Esophagus muscularis mucosa (tissue), 4 donors: ENCODE data around the gene WDR70. TPM values are rescaled to one million over a fixed set of nuclear protein-coding genes. Genes with fewer than 3 reads are reported as not detected.

Experiments
- DNase-seq: peaks from one replicate; pipeline ENCODE4 v3.0.0-alpha.2; 2017; ENCODE audit errors: extremely low spot score
- H3K27ac ChIP-seq, 4 donors: fragments of 200-600 bp; sonication (generic); replicated peaks in 1 of 4; 1 replicate in 3 of 4; 2 replicates in 1 of 4; pipeline ENCODE4 v1.5.1; 2016 to 2019; ENCODE audit warnings: mild to moderate bottlenecking in 1 of 4
- H3K27me3 ChIP-seq, 4 donors: fragments of 200-600 bp; sonication (generic); one replicate each; pipeline versions ENCODE4 v1.5.1 to v1.6.0; 2016 to 2019
- H3K36me3 ChIP-seq, 4 donors: fragments of 200-600 bp; sonication (generic); one replicate each; pipeline ENCODE4 v1.5.1; 2016 to 2019
- H3K4me1 ChIP-seq, 4 donors: fragments of 200-600 bp; sonication (generic); one replicate each; pipeline ENCODE4 v1.5.1; 2016 to 2019
- H3K4me3 ChIP-seq, 4 donors: fragments of 200-600 bp; sonication (generic); 1 replicate in 2 of 4; 2 replicates in 2 of 4; pipeline ENCODE4 v1.5.1; 2016 to 2019; ENCODE audit warnings: mild to moderate bottlenecking in 4 of 4, moderate library complexity in 1 of 4
- H3K9me3 ChIP-seq, 4 donors: fragments of 200-600 bp; sonication (generic); 1 replicate in 3 of 4; 2 replicates in 1 of 4; pipeline ENCODE4 v1.5.1; 2016 to 2019
- EP300 ChIP-seq: sonication (generic); formaldehyde crosslinking; IDR thresholded peaks from one replicate; pipeline ENCODE4 v1.6.1; 2017; ENCODE audit warnings: antibody characterized with exemption
- POLR2A ChIP-seq: fragments of 450-650 bp; IDR thresholded peaks from one replicate; pipeline ENCODE4 v1.6.1; 2017; ENCODE audit warnings: antibody characterized with exemption, moderate library complexity, mild to moderate bottlenecking, low read depth
- POLR2AphosphoS5 ChIP-seq, 2 donors: sonication (generic); formaldehyde crosslinking; IDR thresholded peaks; one replicate each; pipeline ENCODE4 v1.6.1; 2017; ENCODE audit warnings: antibody characterized with exemption in 2 of 2
- WGBS: methylation state at CpG from one replicate; pipeline ENCODE4 v1.1.5; 2018; 5-methylcytosine and 5-hydroxymethylcytosine counted together
- intact Hi-C: fragments of 100-400 bp; cut with DNase I; formaldehyde crosslinking; loops from one replicate; pipeline ENCODE4 v1.15.1; 2023
- total RNA-seq, 4 donors: library from RNA; depleted of rRNA; stranded (reverse); fragments of >200 nt; gene quantifications; one replicate each; pipeline versions ENCODE4 v1.1.0 to v1.2.1, GENCODE V29; 2016
- TF ChIP-seq, protein P1 (sequence below), 3 experiments: fragments of 200-600 bp in 2 of 3; fragments of 450-650 bp in 1 of 3; sonication (generic) in 2 of 3; IDR thresholded peaks; one replicate each; pipeline ENCODE4 v1.5.1; 2017 to 2019; ENCODE audit warnings: antibody characterized with exemption in 3 of 3, mild to moderate bottlenecking in 2 of 3, moderate library complexity in 1 of 3

The WDR70 gene
- total RNA-seq, 4 donors from 2014 or later, result 15.6 to 24.1 (median 19.6) TPM

DNA sequence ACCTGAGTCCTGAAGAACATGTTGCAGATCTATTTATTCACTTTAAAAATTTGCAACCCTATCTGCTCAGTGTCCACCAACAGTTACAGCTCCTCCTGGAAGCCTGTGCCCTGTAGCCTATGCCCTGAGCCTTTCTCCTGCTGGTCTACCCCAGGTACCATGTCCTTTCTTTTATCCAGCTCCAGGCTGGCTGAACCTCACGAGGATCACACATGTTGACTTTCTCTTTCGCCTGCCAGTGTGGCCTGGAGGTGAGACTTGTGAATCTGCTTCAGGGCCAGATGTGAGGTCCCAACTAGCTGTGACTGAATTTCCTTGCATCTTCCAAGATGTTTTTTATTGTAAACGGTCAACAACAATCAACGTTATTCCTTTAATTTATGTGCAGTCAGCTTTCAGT is 390.0 kb downstream of the WDR70 start:
- Histone ChIP-seq H3K4me3 (no peak overlapping the region), H3K27ac (no peak overlapping the region), H3K36me3 (no peaks in the 10 kb centered on the region), H3K9me3 (no peaks in the 10 kb centered on the region), H3K4me1 (peaks cover 0 to 27% (median 25%) of the 10 kb centered on the region in 4 donors), H3K27me3 (no peaks in the 10 kb centered on the region)
- intact Hi-C loops, result no loop called here
- 90% methylated on average over 4 of the region's 4 CpGs for WGBS
- DNase-seq, result no peak
- no peak for TF ChIP-seq POLR2AphosphoS5 (IDR thresholded peaks at IDR 0.05)
- TF ChIP-seq, protein P1, sequence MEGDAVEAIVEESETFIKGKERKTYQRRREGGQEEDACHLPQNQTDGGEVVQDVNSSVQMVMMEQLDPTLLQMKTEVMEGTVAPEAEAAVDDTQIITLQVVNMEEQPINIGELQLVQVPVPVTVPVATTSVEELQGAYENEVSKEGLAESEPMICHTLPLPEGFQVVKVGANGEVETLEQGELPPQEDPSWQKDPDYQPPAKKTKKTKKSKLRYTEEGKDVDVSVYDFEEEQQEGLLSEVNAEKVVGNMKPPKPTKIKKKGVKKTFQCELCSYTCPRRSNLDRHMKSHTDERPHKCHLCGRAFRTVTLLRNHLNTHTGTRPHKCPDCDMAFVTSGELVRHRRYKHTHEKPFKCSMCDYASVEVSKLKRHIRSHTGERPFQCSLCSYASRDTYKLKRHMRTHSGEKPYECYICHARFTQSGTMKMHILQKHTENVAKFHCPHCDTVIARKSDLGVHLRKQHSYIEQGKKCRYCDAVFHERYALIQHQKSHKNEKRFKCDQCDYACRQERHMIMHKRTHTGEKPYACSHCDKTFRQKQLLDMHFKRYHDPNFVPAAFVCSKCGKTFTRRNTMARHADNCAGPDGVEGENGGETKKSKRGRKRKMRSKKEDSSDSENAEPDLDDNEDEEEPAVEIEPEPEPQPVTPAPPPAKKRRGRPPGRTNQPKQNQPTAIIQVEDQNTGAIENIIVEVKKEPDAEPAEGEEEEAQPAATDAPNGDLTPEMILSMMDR (IDR thresholded peaks at IDR 0.05), result no peak
- no peak for TF ChIP-seq POLR2A
- no peak for TF ChIP-seq EP300

DNA sequence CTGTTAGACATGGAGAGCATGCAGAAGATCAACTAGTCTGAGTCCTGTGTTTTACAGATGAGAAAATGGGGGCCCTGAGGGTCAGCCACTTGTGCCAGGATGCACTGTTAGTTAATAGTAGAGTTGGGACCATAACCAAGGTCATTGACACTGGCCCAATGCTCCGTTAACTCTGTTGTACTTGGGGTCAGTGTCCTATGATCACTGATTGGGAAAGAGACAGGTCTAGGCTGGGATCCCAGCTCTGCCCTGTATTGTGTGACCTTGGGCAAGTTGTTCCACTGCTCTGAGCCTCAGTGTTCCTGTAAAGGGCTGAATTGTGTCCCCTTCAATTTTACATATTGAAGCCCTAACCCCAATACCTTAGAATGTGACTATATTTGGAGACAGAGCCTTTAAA is 390.7 kb downstream of the WDR70 start:
- peaks cover 0 to 27% (median 25%) of the 10 kb centered on the region in 4 donors for H3K4me1 ChIP-seq
- TF ChIP-seq, protein P1 (IDR thresholded peaks at IDR 0.05), result no peak
- TF ChIP-seq EP300, result no peak
- no peak for TF ChIP-seq POLR2AphosphoS5 (IDR thresholded peaks at IDR 0.05)
- TF ChIP-seq POLR2A, result no peak
- H3K36me3 ChIP-seq, result no peaks in the 10 kb centered on the region
- peaks cover 0 to under 1% (median 0%) of the 10 kb centered on the region in 4 donors for H3K9me3 ChIP-seq
- no peaks in the 10 kb centered on the region for H3K27me3 ChIP-seq
- H3K4me3 ChIP-seq, result no peak overlapping the region
- 100% methylated on average over 1 of the region's 1 CpG for WGBS
- intact Hi-C loops, result loop anchor here (5.0 kb wide), 1 partner anchor 67 kb away; no protein-coding TSS in a partner anchor
- DNase-seq, result no peak
- peak overlapping the region in 2 of 4 donors; percentile 57 to 62 for H3K27ac ChIP-seq

- Histone ChIP-seq H3K4me1 (peaks cover 0 to 28% (median 25%) of the 10 kb centered on the region in 4 donors), H3K36me3 (no peaks in the 10 kb centered on the region), H3K9me3 (peaks cover 0 to 4% (median 0%) of the 10 kb centered on the region in 4 donors), H3K27ac (peak overlapping the region; percentile 41 to 62 (median 54)), H3K4me3 (no peak overlapping the region), H3K27me3 (no peaks in the 10 kb centered on the region)
- WGBS, result 29% methylated on average over 1 of the region's 1 CpG
- TF ChIP-seq POLR2AphosphoS5 (IDR thresholded peaks at IDR 0.05) (no peak), EP300 (no peak), POLR2A (no peak)
- TF ChIP-seq, protein P1 (IDR thresholded peaks at IDR 0.05), result no peak
- DNase-seq, result no peak
- intact Hi-C loops, result loop anchor here (5.0 kb wide), 1 partner anchor 67 kb away; no protein-coding TSS in a partner anchor
Observed at GRCh38 chr5:37770786-37771185, 391.7 kb downstream of the WDR70 start.

- Histone ChIP-seq H3K4me3 (no peak overlapping the region), H3K36me3 (no peaks in the 10 kb centered on the region), H3K27me3 (no peaks in the 10 kb centered on the region), H3K27ac (peak overlapping the region; percentile 41 to 62 (median 54)), H3K9me3 (peaks cover 0 to 4% (median 0%) of the 10 kb centered on the region in 4 donors), H3K4me1 (peaks cover 0 to 32% (median 27%) of the 10 kb centered on the region in 4 donors)
- intact Hi-C loops, result loop anchor here (5.0 kb wide), 1 partner anchor 66 kb away; no protein-coding TSS in a partner anchor
- no peak for TF ChIP-seq EP300
- peak in 1 of 2 donors; percentile 21 for TF ChIP-seq POLR2AphosphoS5 (IDR thresholded peaks at IDR 0.05)
- WGBS, result 48% methylated on average over 3 of the region's 3 CpGs
- DNase-seq, result peak; percentile 77
Observed at GRCh38 chr5:37771203-37771611, 392.1 kb downstream of the WDR70 start.

DNA sequence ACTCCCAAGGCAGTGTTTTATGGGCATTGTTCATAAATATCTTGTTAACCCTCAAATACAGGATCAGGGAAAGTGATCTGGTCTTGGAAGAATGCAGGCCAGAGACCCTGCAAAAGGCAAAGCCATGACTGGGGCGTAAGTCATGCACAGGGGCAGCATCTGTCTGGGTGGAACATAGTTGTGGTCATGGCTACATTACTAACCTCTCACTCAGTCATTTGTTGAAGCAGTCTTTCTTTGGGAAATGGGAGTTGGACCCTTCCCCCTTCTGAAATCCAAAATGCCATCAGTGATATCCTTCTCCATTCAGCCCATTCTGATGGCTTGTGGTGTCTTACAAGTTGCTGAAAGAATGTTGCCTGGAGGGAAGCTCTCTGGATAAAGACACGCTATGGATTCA is 392.6 kb downstream of the WDR70 start:
- peaks cover 0 to 37% (median 32%) of the 10 kb centered on the region in 4 donors for H3K4me1 ChIP-seq
- DNase-seq, result no peak
- peaks cover 0 to 4% (median 0%) of the 10 kb centered on the region in 4 donors for H3K9me3 ChIP-seq
- H3K4me3 ChIP-seq, result no peak overlapping the region
- intact Hi-C loops, result loop anchor here (5.0 kb wide), 1 partner anchor 66 kb away; no protein-coding TSS in a partner anchor
- no peaks in the 10 kb centered on the region for H3K27me3 ChIP-seq
- peak overlapping the region; percentile 41 to 62 (median 54) for H3K27ac ChIP-seq
- TF ChIP-seq POLR2AphosphoS5 (IDR thresholded peaks at IDR 0.05) (no peak), POLR2A (no peak), EP300 (no peak)
- TF ChIP-seq, protein P1 (IDR thresholded peaks at IDR 0.05), result no peak
- WGBS, result 50% methylated on average over 2 of the region's 2 CpGs
- no peaks in the 10 kb centered on the region for H3K36me3 ChIP-seq
